ENCODE data around the gene P2RX5.

- TF ChIP-seq, protein P1, sequence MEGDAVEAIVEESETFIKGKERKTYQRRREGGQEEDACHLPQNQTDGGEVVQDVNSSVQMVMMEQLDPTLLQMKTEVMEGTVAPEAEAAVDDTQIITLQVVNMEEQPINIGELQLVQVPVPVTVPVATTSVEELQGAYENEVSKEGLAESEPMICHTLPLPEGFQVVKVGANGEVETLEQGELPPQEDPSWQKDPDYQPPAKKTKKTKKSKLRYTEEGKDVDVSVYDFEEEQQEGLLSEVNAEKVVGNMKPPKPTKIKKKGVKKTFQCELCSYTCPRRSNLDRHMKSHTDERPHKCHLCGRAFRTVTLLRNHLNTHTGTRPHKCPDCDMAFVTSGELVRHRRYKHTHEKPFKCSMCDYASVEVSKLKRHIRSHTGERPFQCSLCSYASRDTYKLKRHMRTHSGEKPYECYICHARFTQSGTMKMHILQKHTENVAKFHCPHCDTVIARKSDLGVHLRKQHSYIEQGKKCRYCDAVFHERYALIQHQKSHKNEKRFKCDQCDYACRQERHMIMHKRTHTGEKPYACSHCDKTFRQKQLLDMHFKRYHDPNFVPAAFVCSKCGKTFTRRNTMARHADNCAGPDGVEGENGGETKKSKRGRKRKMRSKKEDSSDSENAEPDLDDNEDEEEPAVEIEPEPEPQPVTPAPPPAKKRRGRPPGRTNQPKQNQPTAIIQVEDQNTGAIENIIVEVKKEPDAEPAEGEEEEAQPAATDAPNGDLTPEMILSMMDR (IDR thresholded peaks at IDR 0.05), result no peak
- no peak for TF ChIP-seq POLR2A (IDR thresholded peaks at IDR 0.05)
Observed at GRCh38 chr17:3730881-3731429, 35.0 kb upstream of the P2RX5 start.
